Measurements from ENCODE around the gene OSBP2. TPM values are rescaled to one million over a fixed set of nuclear protein-coding genes. Genes with fewer than 3 reads are reported as not detected.

Gene OSBP2
- total RNA-seq, 4 donors from 2014 or later, result 0.60 to 7.5 (median 4.3) TPM

GRCh38 chr22:30694171-30694639 lies 469 bp upstream of the OSBP2 start:
- Histone ChIP-seq H3K4me3 (peak overlapping the region; percentile 18 to 67 (median 47)), H3K9me3 (no peaks in the 10 kb centered on the region), H3K36me3 (no peaks in the 10 kb centered on the region), H3K27ac (peak overlapping the region; percentile 73 to 80 (median 76)), H3K4me1 (peaks cover 0 to 16% (median 9%) of the 10 kb centered on the region in 4 donors), H3K27me3 (no peaks in the 10 kb centered on the region)
- intact Hi-C loops (cut with DNase I; ENCODE audit: low total_unique reads) (no loop called here), in situ Hi-C loops (cut with MboI; ENCODE audit: low pct_ligation_motif_present in 1 of 4, low pct_unique_long_range_greater_than_20kb in 1 of 4, low sequenced_read_pairs in 3 of 4) (no loop called here)
- 4% methylated on average over 21 of the region's 38 CpGs; no CpG with 5 or more reads in 1 of the 2 donors for WGBS, 2 donors (ENCODE audit: low coverage in 1 of 2)
- DNase-seq, result peak; percentile 75
- TF ChIP-seq EP300 (IDR thresholded peaks at IDR 0.05; ENCODE audit: low read depth) (no peak), POLR2A (IDR thresholded peaks at IDR 0.05) (peak; percentile 30), CTCF (IDR thresholded peaks at IDR 0.05) (peak in 2 of 5 experiments; percentile 14 to 23), POLR2AphosphoS5 (IDR thresholded peaks at IDR 0.05) (no peak)

GRCh38 chr22:30695351-30695851 lies 727 bp downstream of the OSBP2 start:
- 78 to 100% methylated on average over 1 to 9 of the region's 15 CpGs for WGBS, 2 donors (ENCODE audit: low coverage in 1 of 2)
- in situ Hi-C loops (cut with MboI; ENCODE audit: low pct_ligation_motif_present in 1 of 4, low pct_unique_long_range_greater_than_20kb in 1 of 4, low sequenced_read_pairs in 3 of 4) (no loop called here), intact Hi-C loops (cut with DNase I; ENCODE audit: low total_unique reads) (no loop called here)
- no peak for TF ChIP-seq EP300 (IDR thresholded peaks at IDR 0.05; ENCODE audit: low read depth)
- TF ChIP-seq CTCF (IDR thresholded peaks at IDR 0.05), result no peak
- no peak for TF ChIP-seq POLR2AphosphoS5 (IDR thresholded peaks at IDR 0.05)
- no peak for TF ChIP-seq POLR2A (IDR thresholded peaks at IDR 0.05)
- no peaks in the 10 kb centered on the region for H3K36me3 ChIP-seq
- H3K27me3 ChIP-seq, result no peaks in the 10 kb centered on the region
- H3K27ac ChIP-seq, result peak overlapping the region in 3 of 4 donors; percentile 44 to 73 (median 66)
- H3K4me3 ChIP-seq, result peak overlapping the region; percentile 7 to 90 (median 51)
- peaks cover 0 to 16% (median 9%) of the 10 kb centered on the region in 4 donors for H3K4me1 ChIP-seq
- H3K9me3 ChIP-seq, result no peaks in the 10 kb centered on the region
- no peak for DNase-seq

- DNase-seq, result no peak
- intact Hi-C loops (cut with DNase I; ENCODE audit: low total_unique reads), result no loop called here
- no peaks in the 10 kb centered on the region for H3K36me3 ChIP-seq
- in situ Hi-C loops (cut with MboI; ENCODE audit: low pct_ligation_motif_present in 1 of 4, low pct_unique_long_range_greater_than_20kb in 1 of 4, low sequenced_read_pairs in 3 of 4), result no loop called here
- no peaks in the 10 kb centered on the region for H3K9me3 ChIP-seq
- H3K27me3 ChIP-seq, result no peaks in the 10 kb centered on the region
- peaks cover 0 to 16% (median 9%) of the 10 kb centered on the region in 4 donors for H3K4me1 ChIP-seq
- no peak overlapping the region for H3K4me3 ChIP-seq
- WGBS, 2 donors (ENCODE audit: low coverage in 1 of 2), result 89% methylated on average over 7 of the region's 7 CpGs; no CpG with 5 or more reads in 1 of the 2 donors
- TF ChIP-seq POLR2AphosphoS5 (IDR thresholded peaks at IDR 0.05), result no peak
- TF ChIP-seq EP300 (IDR thresholded peaks at IDR 0.05; ENCODE audit: low read depth), result no peak
- TF ChIP-seq POLR2A (IDR thresholded peaks at IDR 0.05), result no peak
- no peak for TF ChIP-seq CTCF (IDR thresholded peaks at IDR 0.05)
- H3K27ac ChIP-seq, result no peak overlapping the region
Observed at GRCh38 chr22:30695871-30696655, 1.4 kb downstream of the OSBP2 start.

GRCh38 chr22:30697975-30698374 lies 3.3 kb downstream of the OSBP2 start:
- TF ChIP-seq POLR2A (IDR thresholded peaks at IDR 0.05), result no peak
- no peak for TF ChIP-seq EP300 (IDR thresholded peaks at IDR 0.05; ENCODE audit: low read depth)
- no peak for TF ChIP-seq POLR2AphosphoS5 (IDR thresholded peaks at IDR 0.05)
- TF ChIP-seq CTCF (IDR thresholded peaks at IDR 0.05), result no peak
- Histone ChIP-seq H3K4me3 (no peak overlapping the region), H3K9me3 (no peaks in the 10 kb centered on the region), H3K27me3 (no peaks in the 10 kb centered on the region), H3K4me1 (peaks cover 0 to 16% (median 9%) of the 10 kb centered on the region in 4 donors), H3K36me3 (no peaks in the 10 kb centered on the region), H3K27ac (no peak overlapping the region)
- in situ Hi-C loops (cut with MboI; ENCODE audit: low pct_ligation_motif_present in 1 of 4, low pct_unique_long_range_greater_than_20kb in 1 of 4, low sequenced_read_pairs in 3 of 4) (no loop called here), intact Hi-C loops (cut with DNase I; ENCODE audit: low total_unique reads) (no loop called here)
- no peak for DNase-seq
- WGBS, 2 donors (ENCODE audit: low coverage in 1 of 2), result 89% methylated on average over 7 of the region's 7 CpGs; no CpG with 5 or more reads in 1 of the 2 donors
